ENCODE data around the gene HYAL3.
"Not testable (repeated sequence)": the region's sequence is repeated elsewhere in the genome, so short reads cannot be mapped to it uniquely, and the experiment has no call there.

The HYAL3 gene

DNA sequence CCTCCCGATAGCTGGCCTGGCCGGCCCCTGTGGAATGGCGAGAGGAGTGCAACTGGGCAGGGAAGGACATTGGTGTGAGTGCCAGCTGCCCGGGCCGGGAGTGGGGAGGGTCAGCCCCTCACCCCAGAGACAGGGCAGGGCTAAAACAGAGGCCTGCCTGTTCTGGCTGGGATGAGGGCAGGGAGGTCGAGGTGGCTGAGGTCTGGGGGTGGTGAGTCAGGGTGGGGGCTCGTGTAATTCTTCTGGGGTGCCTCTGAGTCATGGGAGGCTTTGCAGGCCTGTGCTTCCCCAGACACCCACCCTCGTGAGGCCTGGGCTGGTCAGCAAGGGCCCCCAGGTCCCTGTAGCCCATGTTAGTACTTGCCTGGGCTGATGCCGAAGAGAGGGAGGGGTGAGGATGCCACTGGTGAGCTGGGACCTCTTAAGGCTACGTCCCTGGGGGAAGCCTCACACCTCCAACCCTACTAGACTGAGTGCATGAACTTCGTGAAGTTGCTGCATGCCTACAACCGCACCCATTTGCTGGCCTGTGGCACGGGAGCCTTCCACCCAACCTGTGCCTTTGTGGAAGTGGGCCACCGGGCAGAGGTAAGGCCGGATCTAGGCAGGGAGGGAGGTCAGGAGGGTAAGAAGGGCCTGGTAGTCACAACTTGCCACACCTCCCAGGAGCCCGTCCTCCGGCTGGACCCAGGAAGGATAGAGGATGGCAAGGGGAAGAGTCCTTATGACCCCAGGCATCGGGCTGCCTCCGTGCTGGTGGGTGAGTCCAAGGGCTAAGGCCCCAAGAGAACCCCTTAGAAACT is 28.6 kb downstream of the HYAL3 start:
- no peak for DNase-seq (ENCODE audit: low spot score)

DNA sequence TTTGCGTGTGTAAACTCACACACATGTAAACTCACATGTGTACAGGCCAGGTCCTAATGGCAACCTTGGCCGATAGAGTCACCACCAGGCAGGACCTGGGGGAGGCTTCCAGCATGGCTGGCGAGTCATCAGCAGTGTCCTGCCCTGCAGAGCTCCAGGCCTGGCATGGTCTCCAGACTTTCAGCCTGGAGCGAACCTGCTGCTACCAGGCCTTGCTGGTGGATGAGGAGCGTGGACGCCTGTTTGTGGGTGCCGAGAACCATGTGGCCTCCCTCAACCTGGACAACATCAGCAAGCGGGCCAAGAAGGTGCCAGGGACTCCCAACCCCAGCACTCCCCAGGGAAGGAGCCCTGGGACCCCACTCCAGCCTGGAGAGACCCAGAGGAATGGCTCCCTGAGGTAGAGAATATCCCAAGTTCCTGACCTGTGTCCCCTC is 29.2 kb downstream of the HYAL3 start:
- DNase-seq (ENCODE audit: low spot score): no peak

DNA sequence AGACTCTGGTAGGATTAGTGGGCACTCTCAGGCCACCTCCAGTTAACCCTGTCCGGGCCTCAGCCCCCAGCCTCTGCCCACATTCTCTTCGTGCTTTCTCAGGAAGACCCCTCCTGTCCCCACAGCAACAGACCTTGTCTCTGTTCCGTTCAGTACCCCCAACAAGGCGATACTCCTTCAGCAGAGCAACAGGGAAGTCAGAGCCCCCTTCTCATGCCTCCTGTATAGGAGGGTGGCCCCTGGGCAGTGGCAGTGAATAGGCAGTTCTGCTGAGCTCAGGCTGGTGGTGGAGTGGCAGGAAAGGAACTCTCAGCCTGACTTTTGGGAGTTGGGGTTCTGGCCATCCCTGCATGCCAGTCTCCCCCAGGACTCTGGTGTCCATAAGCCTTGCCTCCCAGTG is 29.7 kb downstream of the HYAL3 start:
- no peak for DNase-seq (ENCODE audit: low spot score)

DNA sequence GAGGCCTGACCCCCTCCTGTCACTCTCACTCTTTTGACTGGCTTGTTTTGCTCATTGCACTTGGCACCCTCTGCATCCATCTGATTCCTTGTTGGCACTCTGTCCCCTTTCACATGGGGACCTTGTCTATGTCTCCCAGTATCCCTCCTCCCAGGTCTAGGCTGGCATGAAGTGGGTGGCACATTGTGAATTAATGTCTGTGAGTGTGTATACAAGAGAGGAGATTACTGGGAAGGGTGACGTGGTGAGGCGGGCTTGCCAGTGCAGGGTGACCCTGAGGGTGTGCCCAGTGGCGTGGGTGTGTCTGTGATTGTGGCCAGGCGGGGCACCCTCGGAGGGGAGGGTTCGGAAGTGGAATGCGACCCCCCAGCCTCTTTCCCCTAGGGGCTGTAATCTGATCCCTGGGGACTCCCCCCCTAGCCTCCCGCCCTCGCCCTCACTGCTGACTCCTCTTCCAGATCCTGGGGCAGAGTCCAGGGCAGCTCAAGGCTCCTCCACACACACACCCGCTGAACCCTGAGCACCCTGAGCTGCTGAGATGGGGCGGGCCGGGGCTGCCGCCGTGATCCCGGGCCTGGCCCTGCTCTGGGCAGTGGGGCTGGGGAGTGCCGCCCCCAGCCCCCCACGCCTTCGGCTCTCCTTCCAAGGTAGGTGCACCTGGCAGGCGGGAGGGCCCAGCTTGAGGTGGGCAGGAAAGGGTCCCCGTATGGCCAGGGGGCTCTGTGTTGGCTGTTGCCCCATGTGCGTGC is 30.3 kb downstream of the HYAL3 start, which contains the start of gene SEMA3B:
TSS of gene SEMA3B (plus strand) at position 445 of the 749 bp plus-strand sequence. CDS start at position 539, 94 bp downstream.
- no peak for DNase-seq (ENCODE audit: low spot score)

DNA sequence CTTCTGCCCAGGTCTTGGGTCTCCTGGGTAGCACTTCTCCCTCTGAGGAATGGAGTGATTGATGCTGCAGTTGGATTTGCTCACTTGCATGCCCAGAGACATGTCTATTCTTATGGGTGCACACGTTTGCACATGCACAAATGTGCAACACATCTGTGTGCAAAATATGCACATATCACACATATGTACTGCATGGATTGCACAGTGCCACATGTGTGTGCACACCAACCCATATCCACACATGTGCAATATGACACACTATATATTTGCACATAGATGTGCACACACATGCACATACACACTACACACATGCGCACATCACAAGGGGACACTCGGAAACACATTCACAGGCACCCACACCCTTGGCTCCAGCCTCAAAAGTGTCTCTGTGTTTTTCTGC is 30.9 kb downstream of the HYAL3 start:
- no peak for DNase-seq (ENCODE audit: low spot score)

DNA sequence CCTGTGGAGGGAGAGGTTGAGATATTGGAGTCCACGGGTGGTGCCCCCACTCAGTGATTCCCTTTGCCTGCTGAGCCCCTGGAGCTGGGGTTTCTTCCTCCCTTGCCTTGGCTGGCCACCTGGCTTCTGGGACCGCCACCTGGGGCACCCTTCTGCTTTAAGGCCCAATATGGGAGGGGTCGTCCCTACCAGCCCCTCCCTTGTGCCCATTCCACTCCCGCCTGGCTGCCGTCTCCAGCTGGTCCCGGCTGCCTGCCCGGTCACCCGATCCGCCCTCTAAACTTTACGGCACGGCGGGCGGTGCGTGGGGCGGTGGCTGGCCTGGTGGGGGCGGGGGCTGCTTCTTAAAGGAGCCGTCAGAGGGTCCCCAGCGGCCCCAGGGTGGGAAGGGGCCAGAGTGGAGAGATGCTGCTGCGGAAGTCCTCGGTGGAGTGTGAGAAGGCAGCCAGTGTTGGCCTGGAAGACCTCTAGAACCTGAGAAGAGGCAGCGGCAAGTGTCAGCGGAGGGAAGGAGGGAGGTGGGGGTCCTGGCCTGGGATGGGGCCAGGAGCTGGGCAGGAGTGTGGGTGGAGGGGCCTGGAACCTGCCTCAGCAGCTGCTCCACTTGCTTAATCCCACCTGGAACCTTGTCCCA is 31.8 kb downstream of the HYAL3 start:
- DNase-seq (ENCODE audit: low spot score): no peak

DNA sequence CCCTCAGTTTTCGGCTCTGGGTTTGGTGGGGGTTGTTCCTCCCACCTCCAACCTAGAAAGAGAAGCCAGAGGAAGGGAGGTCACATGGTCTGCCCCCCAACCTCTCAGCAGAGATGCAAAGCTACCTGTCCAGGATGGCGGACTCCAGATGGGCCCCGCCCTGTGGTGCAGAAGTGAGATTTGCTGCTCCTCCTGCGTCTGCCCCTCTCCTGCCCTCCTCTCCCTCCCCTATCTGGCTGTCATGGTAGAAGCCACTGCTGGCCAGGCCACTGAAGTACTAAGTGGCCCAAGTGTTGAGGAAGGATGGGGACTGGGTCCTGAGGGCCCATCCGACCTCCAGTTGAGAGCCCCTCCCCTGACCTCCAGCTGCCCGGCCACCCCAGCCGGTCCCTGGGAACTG is 32.4 kb downstream of the HYAL3 start:
- DNase-seq (ENCODE audit: low spot score): no peak

DNA sequence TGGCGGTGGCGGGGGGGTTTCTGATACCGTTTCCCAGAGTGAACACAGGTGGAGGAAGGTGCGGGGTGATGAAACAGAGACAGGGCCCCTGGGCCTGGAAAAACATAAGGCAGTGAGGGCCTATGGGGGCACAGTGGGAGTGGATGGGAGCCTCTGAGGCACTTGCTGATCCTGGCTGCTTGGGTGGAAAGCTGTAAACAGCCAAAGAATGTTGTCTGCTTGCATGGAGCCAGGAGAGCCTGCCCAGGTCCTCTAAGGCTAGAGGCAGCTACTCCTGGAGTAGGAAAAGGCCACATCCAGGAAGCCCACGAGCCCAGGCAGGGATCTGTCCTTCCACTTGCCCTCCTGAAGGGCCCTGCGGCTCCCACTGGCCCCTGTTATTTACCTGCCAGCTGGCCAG is 33.2 kb downstream of the HYAL3 start:
- DNase-seq (ENCODE audit: low spot score): no peak

DNA sequence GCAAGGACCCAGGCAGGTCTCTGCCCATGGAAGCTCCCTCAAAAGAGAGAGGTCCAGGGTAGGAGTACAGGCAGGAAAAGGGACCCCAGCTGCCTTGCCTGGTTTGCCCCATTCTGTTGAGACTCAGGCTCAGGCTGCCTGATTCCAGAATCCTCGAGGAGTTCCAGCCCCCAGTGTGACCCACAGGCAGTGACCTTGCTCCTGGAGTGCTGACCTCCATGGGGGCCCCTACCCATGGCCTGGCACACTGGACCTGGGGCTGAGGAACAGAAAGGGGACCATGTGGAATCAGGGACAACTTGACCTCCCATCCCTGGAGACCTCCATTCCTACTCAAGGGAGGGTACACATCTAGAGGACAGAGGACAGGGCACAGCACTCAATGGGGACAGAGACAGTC is 33.6 kb downstream of the HYAL3 start:
- DNase-seq (ENCODE audit: low spot score): no peak

DNA sequence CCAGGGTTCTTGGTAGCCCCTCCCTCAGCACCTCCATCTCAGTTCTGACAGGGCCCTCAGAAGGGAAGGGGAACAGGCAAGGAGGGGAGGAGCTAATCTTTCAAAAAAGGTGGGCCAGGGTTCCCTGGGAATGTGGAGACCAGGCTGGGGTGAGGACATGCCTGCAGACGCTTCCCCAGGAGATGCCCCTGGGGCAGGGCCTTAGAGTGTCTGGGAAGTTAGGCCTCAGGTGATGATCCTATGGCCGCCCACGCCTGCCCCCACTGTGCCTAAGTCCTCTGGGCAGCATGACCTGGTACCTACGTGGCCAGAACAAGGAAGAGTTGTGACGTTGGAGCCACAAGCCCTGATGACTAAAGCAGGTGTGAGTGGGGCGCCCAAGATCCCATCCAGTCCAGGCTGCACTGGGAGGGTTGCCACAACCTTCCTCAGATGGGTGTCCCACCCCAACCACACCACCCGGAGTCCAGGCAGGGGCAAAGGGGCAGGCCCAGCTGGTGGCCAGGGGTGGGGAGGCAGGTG is 34.2 kb downstream of the HYAL3 start:
- no peak for DNase-seq (ENCODE audit: low spot score)

DNA sequence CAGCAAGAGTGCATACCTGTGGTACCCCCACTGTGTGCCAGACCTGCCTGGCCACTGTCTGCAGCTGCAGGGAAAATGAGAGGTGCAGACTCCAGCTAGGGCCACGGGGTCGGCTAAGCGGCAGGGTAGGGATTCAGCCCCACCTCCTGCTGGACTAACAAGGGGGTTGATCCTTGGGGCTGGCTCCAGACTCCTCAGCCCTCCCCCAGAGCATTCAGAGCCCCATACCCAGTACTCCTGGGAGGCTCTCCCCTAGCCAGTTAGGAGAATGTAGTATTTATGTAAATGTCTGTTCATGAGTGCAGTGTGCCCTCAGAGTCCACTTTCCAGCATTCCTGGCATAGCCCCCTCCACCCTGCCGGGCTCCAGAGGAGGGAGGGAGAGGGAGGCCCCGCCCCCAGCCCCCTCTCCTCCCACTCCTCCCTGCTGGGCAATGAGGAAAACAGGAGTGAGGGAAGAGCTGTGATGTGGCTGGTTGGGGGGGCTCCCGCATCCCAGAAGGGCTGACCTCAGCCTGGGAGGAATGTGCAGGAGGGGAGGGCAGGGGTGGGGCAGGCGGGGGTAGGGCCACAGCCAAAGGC is 34.7 kb downstream of the HYAL3 start:
- DNase-seq (ENCODE audit: low spot score): no peak

DNA sequence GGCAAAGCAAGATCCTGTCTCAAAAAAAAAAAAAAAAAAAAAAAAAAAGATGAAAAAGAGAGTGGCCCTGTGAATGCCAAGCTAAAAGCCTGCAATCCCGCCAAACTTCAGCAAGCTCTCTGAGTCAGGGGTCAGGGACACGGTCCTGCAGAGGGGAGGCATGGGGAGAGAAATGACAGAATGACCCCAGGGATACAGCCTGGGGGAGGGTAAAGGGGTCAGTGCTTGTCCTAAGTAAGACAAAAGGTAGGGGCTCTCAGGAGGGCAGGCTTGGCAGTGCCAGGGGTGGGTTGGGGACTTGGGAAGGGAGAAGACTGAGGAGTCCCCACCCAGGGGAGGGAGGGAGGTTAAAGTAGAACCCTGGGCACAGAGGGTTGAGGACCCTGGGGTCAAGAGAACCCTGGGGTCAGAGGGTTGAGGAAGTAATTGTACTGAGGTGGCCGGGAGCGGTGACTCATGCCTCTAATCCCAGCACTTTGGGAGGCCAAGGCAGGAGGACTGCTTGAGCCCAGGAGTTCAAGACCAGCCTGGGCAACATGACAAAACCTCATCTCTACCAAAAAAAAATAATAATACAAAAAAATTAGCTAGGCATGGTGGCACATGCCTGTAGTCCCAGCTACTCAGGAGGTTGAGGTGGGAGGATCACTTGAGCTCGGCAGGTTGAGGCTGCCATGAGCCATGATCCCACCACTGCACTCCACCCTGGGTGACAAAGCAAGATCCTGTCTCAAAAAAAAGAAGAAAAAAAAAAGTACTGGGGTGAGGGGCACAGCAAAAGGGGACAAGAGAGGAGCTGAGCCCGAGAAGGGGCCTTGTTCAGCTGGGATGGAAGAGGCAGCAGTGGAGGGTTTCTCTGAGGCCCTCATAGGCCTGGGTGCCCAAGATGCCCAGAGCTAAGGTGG is 35.5 kb downstream of the HYAL3 start:
- DNase-seq (ENCODE audit: low spot score): no peak

DNA sequence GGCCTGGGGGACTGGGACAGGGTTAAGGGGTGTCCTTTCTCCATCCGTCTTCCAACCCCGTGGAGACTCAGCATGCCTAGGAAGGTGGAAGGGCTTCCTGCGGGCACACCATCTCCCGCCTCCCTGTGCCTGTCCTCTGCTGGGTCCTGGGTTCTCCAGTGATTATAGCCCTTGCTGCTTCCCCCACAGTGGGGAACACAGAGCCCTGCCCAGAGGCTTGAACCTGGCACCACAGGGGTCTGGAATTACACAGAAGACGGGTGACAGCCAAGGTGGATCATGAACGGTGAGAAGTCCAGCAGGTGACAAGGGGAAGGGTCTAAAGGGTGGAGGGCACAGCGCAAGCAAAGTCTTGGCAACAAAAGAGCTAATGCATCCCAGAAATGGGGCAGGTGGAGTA is 36.4 kb downstream of the HYAL3 start:
- DNase-seq (ENCODE audit: low spot score): no peak

DNA sequence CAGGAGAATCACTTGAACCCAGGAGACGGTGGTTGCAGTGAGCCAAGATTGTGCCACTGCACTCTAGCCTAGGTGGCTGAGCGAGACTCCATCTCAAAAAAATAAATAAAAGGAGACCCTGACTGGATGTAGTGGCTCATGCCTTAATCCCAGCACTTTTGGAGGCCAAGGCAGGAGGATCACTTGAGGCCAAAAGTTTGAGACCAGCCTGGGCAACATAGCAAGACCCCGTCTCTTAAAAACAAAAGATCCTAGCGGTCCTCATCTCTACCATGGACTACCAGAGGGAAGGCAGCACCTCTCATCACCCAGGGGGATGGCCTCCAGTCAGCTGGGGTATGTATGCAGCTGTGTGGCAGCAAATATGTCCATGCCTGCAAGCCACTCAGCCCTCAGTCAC is 37.0 kb downstream of the HYAL3 start:
- not testable (repeated sequence) for DNase-seq (ENCODE audit: low spot score)

DNA sequence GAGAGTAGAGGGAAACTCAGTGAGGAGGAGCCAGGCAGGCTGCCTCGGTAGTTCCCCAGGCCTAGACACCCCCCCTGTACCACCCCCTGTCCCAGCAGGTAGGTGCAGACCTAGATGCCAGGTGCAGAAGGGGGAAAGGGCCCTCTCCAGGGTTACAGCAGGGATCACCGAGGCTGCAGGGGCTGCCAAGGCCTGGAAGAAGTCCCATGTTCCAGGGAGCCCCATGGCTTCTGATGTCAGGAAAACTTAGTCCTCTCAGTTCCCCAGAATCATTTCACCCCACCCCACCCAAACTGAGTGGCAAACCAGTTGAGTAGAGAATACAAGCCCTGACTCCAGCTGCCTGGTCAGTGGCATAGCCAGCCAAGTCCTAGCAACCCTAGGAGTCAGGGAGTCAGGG is 37.7 kb downstream of the HYAL3 start:
- no peak for DNase-seq (ENCODE audit: low spot score)

DNA sequence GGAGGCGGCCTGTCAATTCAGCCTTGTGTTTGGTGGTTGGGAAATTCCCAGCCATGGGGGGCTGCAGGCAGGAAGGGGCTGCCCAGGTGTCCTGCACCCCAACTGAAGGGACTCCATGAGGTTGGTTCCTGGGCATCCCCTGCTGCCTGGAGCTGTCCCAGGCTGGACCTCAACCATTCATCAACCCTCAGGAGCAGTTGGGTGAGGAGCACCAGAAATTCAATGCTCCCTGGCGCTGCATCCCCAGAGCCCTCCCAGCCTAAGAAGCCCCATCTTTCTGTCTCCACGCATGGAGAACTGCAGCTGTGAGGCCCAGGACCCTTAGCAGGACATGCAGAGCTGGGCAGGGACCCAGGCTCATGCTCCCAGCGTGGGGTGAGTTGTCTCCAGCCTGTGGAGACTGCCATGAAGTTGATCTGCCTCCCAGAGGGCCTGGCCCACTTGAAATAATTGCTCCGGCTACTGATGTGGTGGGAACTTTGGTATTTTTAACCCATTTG is 38.2 kb downstream of the HYAL3 start:
- DNase-seq (ENCODE audit: low spot score): no peak

DNA sequence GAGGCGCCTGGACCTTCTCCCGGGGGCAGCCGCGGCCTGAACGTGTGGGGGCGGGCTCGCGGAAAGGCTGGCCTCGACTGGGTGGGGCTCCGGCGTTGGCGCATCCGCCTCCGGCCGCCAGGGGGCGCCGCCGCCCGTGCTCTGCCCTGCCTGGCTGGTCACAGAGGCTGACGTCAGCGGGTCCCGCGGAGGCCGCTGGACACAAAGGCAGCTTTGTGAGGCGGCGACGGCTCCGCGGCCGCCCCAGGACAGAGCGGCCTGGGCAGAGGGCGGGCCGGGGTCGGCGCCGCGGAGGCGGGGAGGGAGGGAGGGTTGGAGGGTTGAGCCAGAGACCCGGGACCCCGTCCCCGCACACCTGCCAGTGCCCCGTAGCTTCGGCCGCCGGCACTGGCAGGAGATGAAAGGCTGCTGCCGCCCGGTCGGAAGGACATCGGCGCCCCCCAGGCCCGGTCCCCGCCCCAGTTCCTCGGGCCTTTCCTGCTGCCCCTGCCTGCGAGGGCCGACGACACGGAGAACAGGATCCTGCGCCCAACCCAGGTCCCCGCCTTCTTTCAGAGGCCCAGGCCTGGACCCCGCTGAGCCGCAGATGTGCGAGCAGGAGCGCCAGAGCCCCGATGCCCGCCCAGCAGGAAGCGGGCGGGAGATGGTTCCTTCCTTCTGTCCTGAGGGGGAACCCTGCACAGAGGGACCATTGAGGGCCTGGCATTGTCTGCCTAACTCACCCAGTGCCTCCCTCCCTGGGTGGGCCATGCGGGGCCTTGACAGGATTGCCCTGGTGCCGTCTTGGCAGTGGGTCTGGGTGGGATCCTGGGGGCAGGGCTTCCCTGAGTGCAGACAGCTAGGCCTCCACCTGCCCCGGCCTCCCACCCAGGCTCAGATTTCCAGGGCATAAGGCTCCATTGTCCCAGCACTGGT is 38.9 kb downstream of the HYAL3 start:
- DNase-seq (ENCODE audit: low spot score): peak; percentile 88

DNA sequence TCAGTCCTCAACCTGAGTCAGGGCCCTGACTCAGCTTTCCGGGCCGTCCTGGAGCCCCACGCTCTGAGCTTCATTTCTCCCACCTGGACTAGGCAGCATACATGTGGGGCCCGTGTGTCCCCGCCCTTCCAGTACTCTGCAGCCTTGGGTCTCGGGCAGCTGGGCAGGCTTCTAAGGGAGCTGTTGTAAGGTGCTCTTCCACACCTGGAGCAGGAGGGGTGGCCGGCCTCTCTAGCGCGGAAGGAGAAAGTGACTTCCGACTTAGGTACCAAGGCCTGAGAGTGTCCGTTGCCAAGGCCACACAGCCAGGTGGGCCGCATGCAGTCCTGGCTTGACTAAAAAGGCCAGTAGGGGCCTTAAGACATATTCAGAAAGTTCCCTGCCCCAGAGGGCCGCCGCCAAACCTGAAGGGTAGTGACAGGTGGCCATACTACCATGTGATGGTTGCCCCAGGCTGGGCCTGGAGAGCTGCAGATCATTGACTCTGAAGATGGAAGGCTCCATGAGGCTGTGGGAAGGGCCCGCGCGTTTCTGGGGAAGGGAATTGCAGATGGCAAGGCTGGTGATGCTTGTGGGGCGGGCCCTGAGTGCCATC is 39.7 kb downstream of the HYAL3 start:
- DNase-seq (ENCODE audit: low spot score): no peak

DNA sequence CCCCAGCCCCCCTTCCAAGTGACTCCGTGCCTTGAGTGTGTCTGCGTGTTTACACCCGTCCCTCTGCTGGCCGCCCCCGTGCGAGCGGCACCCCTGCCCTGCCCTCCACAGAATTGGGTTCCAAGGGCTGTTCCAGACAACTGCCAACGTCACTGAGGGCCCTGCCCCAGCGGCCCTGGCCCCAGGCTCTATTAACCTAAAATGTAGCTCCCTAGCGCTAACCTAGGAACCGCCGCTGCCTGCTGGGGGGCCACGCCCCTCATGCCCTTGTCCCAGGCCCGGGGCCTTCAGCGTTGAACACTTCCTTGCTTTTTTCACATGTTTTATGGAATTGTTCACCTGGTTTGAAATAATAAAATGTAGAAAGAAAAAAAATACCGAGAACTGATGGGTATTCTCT is 40.2 kb downstream of the HYAL3 start:
- no peak for DNase-seq (ENCODE audit: low spot score)

Measured in kidney capillary endothelial cell (primary cell).